ENCODE results near the gene VIPR2.

DNA sequence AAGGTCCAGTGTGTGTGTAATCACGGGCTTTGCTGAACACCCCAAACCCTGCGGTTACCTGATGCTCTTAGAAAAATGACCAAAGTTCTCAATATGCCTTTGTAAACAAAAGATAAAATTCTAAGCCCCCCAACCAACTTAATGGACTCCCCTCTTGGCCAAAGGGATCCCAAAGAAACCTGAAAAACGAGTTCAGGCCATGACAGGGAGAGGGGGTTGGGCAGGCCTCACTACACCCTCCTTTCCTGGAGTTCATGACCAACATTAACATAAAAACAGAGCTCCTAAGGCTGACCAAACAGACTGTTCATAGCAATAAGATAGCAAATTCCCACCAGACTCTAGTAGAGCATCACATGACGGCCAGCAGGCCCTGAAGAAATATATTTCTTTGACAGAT lies 3.0 kb upstream of the VIPR2 start:
- TF ChIP-seq, protein P1, sequence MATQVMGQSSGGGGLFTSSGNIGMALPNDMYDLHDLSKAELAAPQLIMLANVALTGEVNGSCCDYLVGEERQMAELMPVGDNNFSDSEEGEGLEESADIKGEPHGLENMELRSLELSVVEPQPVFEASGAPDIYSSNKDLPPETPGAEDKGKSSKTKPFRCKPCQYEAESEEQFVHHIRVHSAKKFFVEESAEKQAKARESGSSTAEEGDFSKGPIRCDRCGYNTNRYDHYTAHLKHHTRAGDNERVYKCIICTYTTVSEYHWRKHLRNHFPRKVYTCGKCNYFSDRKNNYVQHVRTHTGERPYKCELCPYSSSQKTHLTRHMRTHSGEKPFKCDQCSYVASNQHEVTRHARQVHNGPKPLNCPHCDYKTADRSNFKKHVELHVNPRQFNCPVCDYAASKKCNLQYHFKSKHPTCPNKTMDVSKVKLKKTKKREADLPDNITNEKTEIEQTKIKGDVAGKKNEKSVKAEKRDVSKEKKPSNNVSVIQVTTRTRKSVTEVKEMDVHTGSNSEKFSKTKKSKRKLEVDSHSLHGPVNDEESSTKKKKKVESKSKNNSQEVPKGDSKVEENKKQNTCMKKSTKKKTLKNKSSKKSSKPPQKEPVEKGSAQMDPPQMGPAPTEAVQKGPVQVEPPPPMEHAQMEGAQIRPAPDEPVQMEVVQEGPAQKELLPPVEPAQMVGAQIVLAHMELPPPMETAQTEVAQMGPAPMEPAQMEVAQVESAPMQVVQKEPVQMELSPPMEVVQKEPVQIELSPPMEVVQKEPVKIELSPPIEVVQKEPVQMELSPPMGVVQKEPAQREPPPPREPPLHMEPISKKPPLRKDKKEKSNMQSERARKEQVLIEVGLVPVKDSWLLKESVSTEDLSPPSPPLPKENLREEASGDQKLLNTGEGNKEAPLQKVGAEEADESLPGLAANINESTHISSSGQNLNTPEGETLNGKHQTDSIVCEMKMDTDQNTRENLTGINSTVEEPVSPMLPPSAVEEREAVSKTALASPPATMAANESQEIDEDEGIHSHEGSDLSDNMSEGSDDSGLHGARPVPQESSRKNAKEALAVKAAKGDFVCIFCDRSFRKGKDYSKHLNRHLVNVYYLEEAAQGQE (IDR thresholded peaks at IDR 0.05; ENCODE audit: insufficient read depth in 1 of 2, low read depth in 2 of 2, low read length in 2 of 2): no peak
- TF ChIP-seq POLR2AphosphoS5 (IDR thresholded peaks at IDR 0.05; ENCODE audit: low read depth, low read length) (no peak), TAF1 (IDR thresholded peaks at IDR 0.05; ENCODE audit: borderline replicate concordance, insufficient read depth, low read length) (no peak)
